WERI-Rb-1 (cell line): ENCODE results near the gene LINC01488.

Source experiments
- DNase-seq: peaks from one replicate; pipeline ENCODE4 v3.0.0-alpha.2; 2020
- H3K27ac ChIP-seq: fragments of 250-450 bp; sonication (Bioruptor Pico); 2 replicates; pipeline ENCODE4 v1.5.1; 2020; ENCODE audit warnings: mild to moderate bottlenecking, moderate library complexity
- H3K27me3 ChIP-seq: fragments of 250-450 bp; sonication (Bioruptor Pico); 2 replicates; pipeline ENCODE4 v1.5.1; 2021; ENCODE audit warnings: mild to moderate bottlenecking, low read depth, moderate library complexity; ENCODE audit not compliant: insufficient read depth, severe bottlenecking
- H3K36me3 ChIP-seq: fragments of 250-450 bp; sonication (Bioruptor Pico); 2 replicates; pipeline ENCODE4 v1.5.1; 2020; ENCODE audit warnings: mild to moderate bottlenecking, moderate library complexity
- H3K4me3 ChIP-seq: 2 replicates; pipeline ENCODE4 v1.5.1; 2011; ENCODE audit warnings: low read depth, mild to moderate bottlenecking, control low read depth, low read length
- H3K9me3 ChIP-seq: fragments of 250-450 bp; sonication (Bioruptor Pico); 2 replicates; pipeline ENCODE4 v1.5.1; 2021; ENCODE audit warnings: mild to moderate bottlenecking, moderate library complexity; ENCODE audit not compliant: severe bottlenecking
- TF ChIP-seq, protein P1 (sequence below): IDR thresholded peaks from 2 replicates; pipeline ENCODE4 v1.5.1; 2011; ENCODE audit warnings: low read depth, mild to moderate bottlenecking, control low read depth, inconsistent platforms, low read length

The LINC01488 gene

GRCh38 chr11:69501891-69502860, 20.7 kb downstream of the LINC01488 start:
- DNase-seq, result no peak
- H3K4me3 ChIP-seq, result no peak overlapping the region
- H3K9me3 ChIP-seq, result no peaks in the 10 kb centered on the region
- H3K27ac ChIP-seq, result no peak overlapping the region
- peaks cover 64% of the 10 kb centered on the region for H3K27me3 ChIP-seq
- TF ChIP-seq, protein P1, sequence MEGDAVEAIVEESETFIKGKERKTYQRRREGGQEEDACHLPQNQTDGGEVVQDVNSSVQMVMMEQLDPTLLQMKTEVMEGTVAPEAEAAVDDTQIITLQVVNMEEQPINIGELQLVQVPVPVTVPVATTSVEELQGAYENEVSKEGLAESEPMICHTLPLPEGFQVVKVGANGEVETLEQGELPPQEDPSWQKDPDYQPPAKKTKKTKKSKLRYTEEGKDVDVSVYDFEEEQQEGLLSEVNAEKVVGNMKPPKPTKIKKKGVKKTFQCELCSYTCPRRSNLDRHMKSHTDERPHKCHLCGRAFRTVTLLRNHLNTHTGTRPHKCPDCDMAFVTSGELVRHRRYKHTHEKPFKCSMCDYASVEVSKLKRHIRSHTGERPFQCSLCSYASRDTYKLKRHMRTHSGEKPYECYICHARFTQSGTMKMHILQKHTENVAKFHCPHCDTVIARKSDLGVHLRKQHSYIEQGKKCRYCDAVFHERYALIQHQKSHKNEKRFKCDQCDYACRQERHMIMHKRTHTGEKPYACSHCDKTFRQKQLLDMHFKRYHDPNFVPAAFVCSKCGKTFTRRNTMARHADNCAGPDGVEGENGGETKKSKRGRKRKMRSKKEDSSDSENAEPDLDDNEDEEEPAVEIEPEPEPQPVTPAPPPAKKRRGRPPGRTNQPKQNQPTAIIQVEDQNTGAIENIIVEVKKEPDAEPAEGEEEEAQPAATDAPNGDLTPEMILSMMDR, result no peak
- H3K36me3 ChIP-seq, result no peaks in the 10 kb centered on the region

DNA sequence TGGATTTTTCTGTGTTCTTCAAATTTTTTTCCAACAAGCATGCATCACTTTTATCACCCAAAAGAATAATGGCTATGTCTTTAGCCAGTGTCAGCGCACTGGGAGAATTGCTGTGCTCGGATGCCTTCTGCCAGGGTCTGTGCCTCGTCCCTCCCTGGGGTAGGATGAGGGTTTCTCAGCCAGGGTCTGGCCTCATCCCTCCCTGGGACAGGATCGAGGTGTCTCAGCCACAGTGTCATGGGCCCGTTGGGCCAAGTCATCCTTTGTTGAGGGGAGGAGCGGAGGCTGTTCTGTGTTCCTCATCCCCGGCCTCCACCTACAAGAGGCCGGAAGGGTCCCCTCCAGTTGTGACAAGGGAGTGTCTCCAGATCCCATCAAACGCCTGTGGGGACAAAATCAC, 22.7 kb downstream of the LINC01488 start:
- TF ChIP-seq, protein P1, result no peak
- Histone ChIP-seq H3K4me3 (no peak overlapping the region), H3K27ac (no peak overlapping the region), H3K36me3 (no peaks in the 10 kb centered on the region), H3K9me3 (no peaks in the 10 kb centered on the region), H3K27me3 (peaks cover 73% of the 10 kb centered on the region)
- DNase-seq, result no peak

DNA sequence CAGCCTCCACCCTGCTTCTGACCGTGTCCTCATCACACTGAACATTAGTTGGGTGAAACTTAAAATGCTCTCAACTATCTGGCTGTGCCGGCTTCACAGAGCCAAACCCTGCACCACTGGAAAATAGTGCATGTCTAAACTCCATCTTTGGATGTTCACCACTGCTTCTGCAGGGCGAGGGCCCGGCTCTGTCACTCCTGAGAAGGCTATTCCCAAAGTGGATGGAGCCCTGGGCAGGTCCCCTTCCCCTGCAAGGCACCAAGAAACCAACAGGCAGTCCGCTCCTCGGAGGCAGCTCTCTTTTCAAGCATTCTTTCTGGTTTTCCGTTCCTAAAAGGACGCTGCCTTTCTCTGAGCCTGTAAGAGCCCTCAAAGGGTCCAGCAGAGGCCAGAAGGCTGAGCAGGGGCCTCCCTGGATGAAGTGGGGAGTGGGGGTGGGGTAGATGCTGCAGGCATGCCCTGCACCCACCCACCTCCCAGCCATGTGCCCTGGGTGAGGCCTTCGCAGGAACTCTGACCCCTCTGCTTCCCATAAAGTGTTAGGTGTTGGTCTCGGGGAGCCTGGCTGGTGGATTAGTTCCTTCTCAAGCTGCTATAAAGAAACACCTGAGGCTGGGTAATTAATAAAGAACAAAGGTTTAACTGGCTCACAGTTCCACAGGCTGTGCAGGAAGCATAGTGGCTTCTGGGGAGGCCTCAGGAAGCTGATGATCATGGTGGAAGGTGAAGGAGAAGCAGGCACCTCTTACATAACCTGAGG, 23.3 kb downstream of the LINC01488 start:
- H3K27ac ChIP-seq, result no peak overlapping the region
- H3K4me3 ChIP-seq, result no peak overlapping the region
- TF ChIP-seq, protein P1, result no peak
- DNase-seq, result no peak
- no peaks in the 10 kb centered on the region for H3K9me3 ChIP-seq
- no peaks in the 10 kb centered on the region for H3K36me3 ChIP-seq
- H3K27me3 ChIP-seq, result peaks cover 79% of the 10 kb centered on the region

DNA sequence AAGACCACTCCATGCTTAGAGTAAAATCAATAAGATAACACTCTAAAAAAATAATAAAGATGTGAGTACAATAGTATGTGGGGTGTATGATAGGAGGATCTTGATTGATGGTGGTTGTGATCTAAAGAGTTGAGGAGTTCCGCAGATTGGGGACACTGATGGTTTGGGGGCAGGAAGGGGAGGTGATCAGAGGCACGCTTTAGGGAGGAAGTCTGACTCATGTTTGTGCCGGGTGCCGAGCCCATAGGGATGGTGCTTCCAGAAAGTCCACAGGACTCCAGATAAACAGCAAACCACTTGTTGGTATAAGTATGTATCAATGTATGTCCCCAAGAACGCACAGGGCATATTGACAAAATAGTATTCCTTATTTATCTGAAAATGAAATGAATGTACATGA, 27.5 kb downstream of the LINC01488 start:
- Histone ChIP-seq H3K36me3 (no peaks in the 10 kb centered on the region), H3K4me3 (no peak overlapping the region), H3K27ac (no peak overlapping the region), H3K27me3 (peaks cover 89% of the 10 kb centered on the region), H3K9me3 (no peaks in the 10 kb centered on the region)
- TF ChIP-seq, protein P1, result no peak
- DNase-seq, result no peak

DNA sequence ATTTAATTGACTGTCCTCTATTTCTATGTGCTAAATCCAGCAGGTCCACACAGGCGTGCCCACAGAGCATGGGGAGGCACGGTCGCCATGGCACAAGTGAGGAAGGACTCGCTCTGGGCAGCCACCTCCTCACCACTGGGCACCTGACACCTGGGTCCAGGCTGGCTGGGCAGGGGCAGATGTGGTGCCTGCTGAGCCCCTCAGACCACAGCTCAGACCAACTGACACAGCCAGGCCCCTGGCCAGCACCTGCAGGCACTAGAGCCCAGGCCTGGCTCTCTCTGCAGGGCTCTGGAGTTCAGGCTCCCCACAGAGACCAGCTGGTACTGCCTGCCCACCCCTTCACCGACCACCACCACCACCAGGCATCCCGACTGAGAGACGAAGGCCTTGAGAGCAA, 27.9 kb downstream of the LINC01488 start:
- TF ChIP-seq, protein P1, result no peak

More for the DNA sequence above, 27.9 kb downstream of the LINC01488 start:
- Histone ChIP-seq H3K4me3 (no peak overlapping the region), H3K9me3 (no peaks in the 10 kb centered on the region), H3K27me3 (peaks cover 87% of the 10 kb centered on the region), H3K36me3 (no peaks in the 10 kb centered on the region), H3K27ac (no peak overlapping the region)
- no peak for DNase-seq
